NB4 (cell line): ENCODE measurements around the gene KRT10.

Source experiments
- DNase-seq: peaks from one replicate; pipeline ENCODE4 v3.0.0; 2010; ENCODE audit warnings: low read depth
- H3K4me3 ChIP-seq: one replicate; pipeline ENCODE4 v1.5.1; 2011; ENCODE audit warnings: mild to moderate bottlenecking, low read depth, low read length, moderate library complexity
- CTCF ChIP-seq: IDR thresholded peaks from one replicate; pipeline ENCODE4 v1.5.1; 2012; ENCODE audit warnings: low read depth, low read length
- MAX ChIP-seq: IDR thresholded peaks from 2 replicates; pipeline ENCODE4 v1.6.1; 2011; ENCODE audit warnings: low read depth, low read length
- MYC ChIP-seq: IDR thresholded peaks from 2 replicates; pipeline ENCODE4 v1.6.1; 2011; ENCODE audit warnings: low read depth, low read length
- POLR2A ChIP-seq: IDR thresholded peaks from 2 replicates; pipeline ENCODE4 v1.6.1; 2011; ENCODE audit warnings: mild to moderate bottlenecking; ENCODE audit not compliant: insufficient read length; ENCODE audit errors: extremely low read depth

KRT10 gene

GRCh38 chr17:40796846-40797245, 25.6 kb downstream of the KRT10 start:
- TF ChIP-seq MYC (no peak), CTCF (no peak), MAX (no peak), POLR2A (no peak)
- DNase-seq = no peak
- H3K4me3 ChIP-seq = no peak overlapping the region

DNA sequence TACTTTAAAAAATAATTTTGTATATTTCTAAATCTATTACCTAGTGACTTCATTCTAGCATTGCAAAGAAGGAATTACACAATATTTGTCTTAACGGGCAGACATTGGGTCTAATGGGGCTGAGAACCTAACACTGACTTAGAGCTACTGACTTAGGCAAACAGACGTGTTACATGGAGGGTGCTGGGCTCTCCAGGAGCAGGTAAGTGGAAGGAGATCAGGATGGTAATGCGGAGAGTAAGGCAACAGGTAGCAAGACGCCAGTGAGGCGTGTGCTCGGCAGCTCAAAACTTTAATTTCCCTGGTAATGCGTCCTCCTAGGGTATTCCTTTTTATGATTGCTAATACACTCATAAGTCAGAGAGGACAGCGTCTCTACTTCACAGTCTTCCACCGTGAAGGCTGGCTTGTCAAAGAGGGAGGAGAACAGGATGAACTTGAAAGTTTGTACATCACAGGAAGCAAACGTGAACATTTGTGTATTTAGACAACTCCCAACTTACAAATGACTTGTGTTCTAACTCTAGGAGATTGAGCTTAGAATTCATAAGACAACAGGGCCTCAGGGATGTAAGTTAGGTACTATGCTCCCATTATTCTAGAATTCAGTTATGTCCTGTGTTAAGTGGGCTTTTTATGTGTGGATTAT, 27.3 kb downstream of the KRT10 start:
- no peak overlapping the region for H3K4me3 ChIP-seq
- DNase-seq = no peak
- no peak for TF ChIP-seq MAX
- TF ChIP-seq POLR2A = no peak
- TF ChIP-seq CTCF = no peak
- no peak for TF ChIP-seq MYC

- no peak for TF ChIP-seq MAX
- no peak for TF ChIP-seq MYC
- TF ChIP-seq POLR2A = no peak
- TF ChIP-seq CTCF = no peak
- no peak overlapping the region for H3K4me3 ChIP-seq
- DNase-seq = peak; percentile 4
These were observed 27.9 kb downstream of the KRT10 start for GRCh38 chr17:40794466-40794865.

DNA sequence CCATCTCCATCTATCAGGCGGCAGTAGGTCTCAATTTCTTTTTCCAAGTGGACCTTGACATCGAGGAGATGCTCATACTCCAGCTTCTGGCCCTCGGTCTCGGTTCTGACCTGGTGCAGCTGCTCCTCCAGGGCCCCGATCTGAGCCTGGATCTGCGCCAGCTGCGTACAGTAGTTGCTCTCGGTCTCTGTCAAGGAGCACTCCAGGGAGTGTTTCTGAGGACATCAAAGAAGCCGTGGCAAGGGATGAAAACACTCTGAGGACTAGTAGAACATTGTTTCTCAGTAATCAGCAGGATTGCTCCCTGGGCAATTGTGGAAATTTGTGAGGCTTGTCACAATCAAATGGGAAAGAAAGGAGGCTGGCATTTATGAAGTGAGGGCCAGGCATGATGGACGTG, 28.6 kb downstream of the KRT10 start:
- no peak overlapping the region for H3K4me3 ChIP-seq
- TF ChIP-seq CTCF = no peak
- TF ChIP-seq POLR2A = no peak
- no peak for TF ChIP-seq MYC
- no peak for TF ChIP-seq MAX
- no peak for DNase-seq

DNA sequence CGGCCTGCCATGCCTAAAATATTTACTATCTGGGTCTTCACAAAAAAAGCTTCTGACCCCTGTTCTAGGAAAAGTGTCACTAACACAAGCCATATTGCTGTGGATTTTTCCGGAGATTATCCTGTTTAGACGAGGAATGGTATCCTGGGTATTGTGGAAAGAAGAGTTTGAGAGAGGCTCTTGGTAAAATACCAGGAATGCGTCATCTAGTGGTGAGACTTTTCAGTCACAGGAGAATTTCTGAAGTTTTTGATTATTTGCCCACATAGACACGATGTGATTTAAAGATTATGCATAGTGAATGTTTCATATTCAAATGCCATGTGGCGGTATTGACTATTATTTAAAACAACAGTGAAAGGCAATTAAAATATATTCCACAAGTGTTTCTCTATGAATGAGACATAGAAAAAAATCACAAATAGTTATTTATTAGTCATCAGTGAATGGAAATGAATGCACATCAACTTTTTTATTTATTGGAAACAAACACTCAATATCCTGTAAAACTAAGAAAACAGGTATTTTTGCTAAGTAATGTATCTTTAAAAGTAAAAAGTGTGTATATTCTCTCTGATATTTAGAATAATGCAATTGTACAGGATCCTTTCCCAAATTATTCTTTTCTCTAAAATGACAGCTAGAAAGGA, 30.5 kb downstream of the KRT10 start:
- no peak overlapping the region for H3K4me3 ChIP-seq
- peak; percentile 5 for DNase-seq
- TF ChIP-seq CTCF (peak; percentile 16), POLR2A (no peak)
